RWPE1 (cell line): ENCODE measurements around the gene CNOT8.

ENCODE experiments used
- CTCF ChIA-PET: fragments of 350-600 bp; sonication (Branson Sonifier 250); formaldehyde crosslinking; extraction: SDS; loops from one replicate; lab custom pipeline; 2021; lab: Yijun Ruan, JAX
- POLR2A ChIA-PET: fragments of 400-600 bp; formaldehyde crosslinking; extraction: SDS; loops from one replicate; lab custom pipeline; 2020; ENCODE audit warnings: antibody characterized with exemption; ENCODE audit not compliant: low non-redundant PET; lab: Yijun Ruan, JAX
- DNase-seq: peaks from one replicate; pipeline ENCODE4 v3.0.0; 2012; ENCODE audit warnings: low spot score
- H3K27ac ChIP-seq: fragments of 450-650 bp; 2 replicates; pipeline ENCODE4 v1.5.1; 2017
- CTCF ChIP-seq: fragments of 450-650 bp; conservative IDR thresholded peaks from 2 replicates; pipeline ENCODE4 v1.5.1; 2017; ENCODE audit warnings: low read depth, mild to moderate bottlenecking

Gene CNOT8

DNA sequence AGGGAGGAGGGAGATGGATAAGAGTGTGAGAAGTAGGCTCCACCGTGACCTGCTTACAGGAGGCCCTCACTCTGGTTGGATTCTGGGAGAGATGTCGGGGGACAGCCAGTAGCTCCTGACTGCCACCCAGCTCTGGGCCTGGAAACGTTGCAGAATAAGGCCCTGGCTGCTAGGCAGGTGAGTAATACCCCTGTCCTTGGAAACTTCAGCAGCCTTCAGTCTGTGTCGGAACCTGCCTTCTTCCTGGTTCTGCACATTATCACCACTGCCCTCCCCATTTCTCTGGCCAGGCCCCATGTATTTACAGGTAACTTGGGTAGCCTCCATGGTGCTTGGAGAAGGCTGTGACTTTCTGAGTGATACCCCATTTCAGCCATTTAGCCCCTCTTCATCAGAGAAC is 34.8 kb upstream of the CNOT8 start:
- ChIA-PET POLR2A (no interaction called here), CTCF (no interaction called here)
- H3K27ac ChIP-seq: peak overlapping the region; percentile 35
- no peak for DNase-seq
- no peak for TF ChIP-seq CTCF

- TF ChIP-seq CTCF: no peak
- CTCF ChIA-PET: no interaction called here
- POLR2A ChIA-PET: no interaction called here
Measured at GRCh38 chr5:154824070-154824469, 34.4 kb upstream of the CNOT8 start.

GRCh38 chr5:154829181-154829588 is 29.2 kb upstream of the CNOT8 start:
- ChIA-PET POLR2A (interaction anchor here (1.7 kb wide), 1 partner anchor 28 kb away, joined by 4 read pairs; no protein-coding TSS in a partner anchor), CTCF (no interaction called here)
- peak; percentile 47 for DNase-seq
- TF ChIP-seq CTCF: no peak
- H3K27ac ChIP-seq: peak overlapping the region; percentile 96

More at GRCh38 chr5:154824070-154824469, 34.4 kb upstream of the CNOT8 start:
- H3K27ac ChIP-seq: peak overlapping the region; percentile 35
- DNase-seq: no peak

DNA sequence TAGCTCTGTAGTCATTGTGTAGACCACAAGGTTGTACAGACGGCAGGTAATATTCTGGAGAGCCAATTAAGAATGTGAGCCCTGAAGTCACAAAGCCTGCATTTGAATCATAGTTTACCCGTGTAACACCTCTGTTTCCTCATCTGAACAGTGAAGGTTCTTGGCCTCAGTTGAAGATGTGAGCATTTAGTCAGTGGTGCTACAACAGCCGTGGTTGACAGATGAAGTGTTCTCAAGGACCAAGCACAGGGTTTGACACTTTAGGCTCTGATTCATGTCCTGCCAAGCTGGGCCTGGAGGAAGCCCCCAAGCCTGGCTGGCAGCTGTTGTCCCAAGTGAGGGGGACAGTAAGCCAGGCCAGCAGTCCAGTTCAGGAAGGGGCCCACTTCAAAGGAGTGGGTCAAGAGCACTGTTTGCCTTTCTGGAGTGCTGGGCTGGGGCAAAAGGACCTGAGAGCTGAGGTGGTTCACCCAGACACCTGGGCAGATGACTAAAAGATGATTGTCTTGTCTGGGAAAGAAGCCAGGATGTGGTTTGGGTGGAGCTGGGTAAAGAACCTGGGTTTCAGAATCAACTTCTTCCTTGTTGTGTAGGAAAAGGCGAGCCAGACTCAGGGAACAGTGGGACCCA is 28.7 kb upstream of the CNOT8 start:
- peak overlapping the region; percentile 96 for H3K27ac ChIP-seq
- ChIA-PET POLR2A (interaction anchor here (0.6 to 1.7 kb wide), 2 partner anchors 28 to 69 kb away, joined by 3 to 4 read pairs; no protein-coding TSS in a partner anchor), CTCF (no interaction called here)
- TF ChIP-seq CTCF: no peak
- DNase-seq: peak; percentile 94

DNA sequence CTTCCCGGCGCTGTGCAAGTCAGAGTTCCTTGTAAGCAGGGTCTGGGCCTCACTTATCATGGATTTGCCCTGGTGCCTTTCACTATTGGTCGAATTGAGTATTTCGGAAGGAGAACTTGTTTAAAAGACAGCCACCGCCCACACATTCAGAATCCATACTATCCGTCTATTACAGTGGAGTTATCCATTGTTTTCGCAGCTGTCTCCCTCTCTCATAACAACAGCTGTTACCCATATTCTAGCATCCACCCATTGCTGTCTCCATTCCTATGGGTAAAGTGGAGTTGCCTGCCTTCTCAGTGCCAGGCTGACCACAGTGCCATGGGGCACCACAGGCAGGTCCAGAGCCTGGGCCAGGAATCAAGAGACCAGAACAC is 28.2 kb upstream of the CNOT8 start:
- POLR2A ChIA-PET: interaction anchor here (0.6 to 1.7 kb wide), 2 partner anchors 27 to 69 kb away, joined by 3 to 4 read pairs; no protein-coding TSS in a partner anchor
- TF ChIP-seq CTCF: no peak
- H3K27ac ChIP-seq: peak overlapping the region; percentile 96
- CTCF ChIA-PET: interaction anchor here (0.7 kb wide), 1 partner anchor 121 kb away, joined by 3 read pairs; no protein-coding TSS in a partner anchor
- no peak for DNase-seq

- H3K27ac ChIP-seq: peak overlapping the region; percentile 96
- POLR2A ChIA-PET: no interaction called here
- no peak for TF ChIP-seq CTCF
- CTCF ChIA-PET: interaction anchor here (0.7 kb wide), 1 partner anchor 121 kb away, joined by 3 read pairs; no protein-coding TSS in a partner anchor
- DNase-seq: no peak
Measured at GRCh38 chr5:154830596-154830995, 27.8 kb upstream of the CNOT8 start.
